Panc1 (cell line): Measurements from ENCODE around the gene SPTBN1. TPM values are rescaled to one million over a fixed set of nuclear protein-coding genes. Genes with fewer than 3 reads are reported as not detected.

Source experiments
- ATAC-seq: fragments of 200-7000 bp; cut with Tn5 transposase; 2 replicates; pipeline ENCODE4 v1.9.1; 2020; ENCODE audit warnings: mild to moderate bottlenecking, moderate library complexity
- BruUV-seq: library from RNA; stranded (reverse); fragments of 400-500 nt; replicated peaks from 2 replicates; lab custom pipeline; 2021; lab: Mats Ljungman, UMichigan
- CTCF ChIA-PET: fragments of 300-600 bp; sonication (Branson Sonifier 250); formaldehyde crosslinking; loops from one replicate; lab custom pipeline; 2022; ENCODE audit warnings: antibody characterized with exemption; lab: Charles Lee
- POLR2A ChIA-PET: fragments of 300-600 bp; sonication (Branson Sonifier 250); formaldehyde crosslinking; loops from one replicate; lab custom pipeline; 2022; ENCODE audit warnings: antibody characterized with exemption; lab: Charles Lee
- DNase-seq: peaks from one replicate; pipeline ENCODE4 v3.0.0-alpha.2; 2010; ENCODE audit warnings: low read depth, low spot score
- H3K27ac ChIP-seq: 2 replicates; pipeline ENCODE4 v1.5.1; 2011; ENCODE audit warnings: mild to moderate bottlenecking, low read length, inconsistent platforms
- H3K27me3 ChIP-seq: fragments of 200-500 bp; sonication (Bioruptor generic); 2 replicates; pipeline ENCODE4 v1.6.0; 2014; ENCODE audit warnings: low read length, inconsistent platforms; ENCODE audit not compliant: control insufficient read depth, insufficient read depth
- H3K36me3 ChIP-seq: fragments of 200-500 bp; sonication (Bioruptor generic); 2 replicates; pipeline ENCODE4 v1.5.1; 2014; ENCODE audit warnings: inconsistent platforms, mild to moderate bottlenecking, low read length, moderate library complexity; ENCODE audit not compliant: control insufficient read depth, insufficient read depth
- H3K4me1 ChIP-seq: 2 replicates; pipeline ENCODE4 v1.5.1; 2011; ENCODE audit warnings: inconsistent platforms, mild to moderate bottlenecking, low read length, moderate library complexity; ENCODE audit not compliant: control insufficient read depth, insufficient read depth
- H3K4me3 ChIP-seq, 2 experiments: 2 replicates each; pipeline ENCODE4 v1.5.1; 2011 to 2012; ENCODE audit warnings: low read depth in 2 of 2, low read length in 2 of 2, mild to moderate bottlenecking in 2 of 2, inconsistent platforms in 1 of 2, moderate library complexity in 1 of 2
- H3K9me3 ChIP-seq: fragments of 200-500 bp; sonication (Bioruptor generic); 2 replicates; pipeline ENCODE4 v1.5.1; 2014; ENCODE audit warnings: low read depth, mild to moderate bottlenecking, inconsistent platforms, low read length, moderate library complexity; ENCODE audit not compliant: control insufficient read depth, insufficient read depth
- POLR2AphosphoS5 ChIP-seq: IDR thresholded peaks from 2 replicates; pipeline ENCODE4 v1.6.1; 2012; ENCODE audit warnings: mild to moderate bottlenecking, low read depth, low read length, moderate library complexity
- SIN3A ChIP-seq: IDR thresholded peaks from 2 replicates; pipeline ENCODE4 v1.6.1; 2012; ENCODE audit warnings: low read depth, mild to moderate bottlenecking, low read length, moderate library complexity, borderline replicate concordance; ENCODE audit not compliant: insufficient read depth
- TCF7L2 ChIP-seq: IDR thresholded peaks from 2 replicates; pipeline ENCODE4 v1.6.1; 2011; ENCODE audit warnings: mild to moderate bottlenecking, low read depth, low read length, inconsistent platforms
- in situ Hi-C: cut with HindIII; loops from 2 replicates; pipeline ENCODE4 v1.10.0; 2016; ENCODE audit warnings: low sequenced_read_pairs, low pct_unique_long_range_greater_than_20kb
- intact Hi-C: fragments of 100-400 bp; cut with micrococcal nuclease; formaldehyde crosslinking; loops from one replicate; pipeline ENCODE4 v1.10.0; 2022; ENCODE audit not compliant: unreplicated experiment
- total RNA-seq: library from RNA; stranded (reverse); gene quantifications from one replicate; pipeline ENCODE4 v1.2.1, GENCODE V29; 2021; ENCODE audit not compliant: unreplicated experiment
- TF ChIP-seq, protein P1 (sequence below): fragments of 450-650 bp; IDR thresholded peaks from 2 replicates; pipeline ENCODE4 v1.5.1; 2017; ENCODE audit warnings: mild to moderate bottlenecking
- TF ChIP-seq, protein P2 (sequence below), 2 experiments: IDR thresholded peaks; 2 replicates each; pipeline ENCODE4 v1.6.1; 2011 to 2012; ENCODE audit warnings: low read depth in 2 of 2, control low read depth in 1 of 2, low read length in 1 of 2, mild to moderate bottlenecking in 1 of 2, moderate library complexity in 1 of 2; ENCODE audit not compliant: insufficient read depth in 1 of 2

SPTBN1 gene
- total RNA-seq, 1 experiment from 2014 or later = 169 TPM

DNA sequence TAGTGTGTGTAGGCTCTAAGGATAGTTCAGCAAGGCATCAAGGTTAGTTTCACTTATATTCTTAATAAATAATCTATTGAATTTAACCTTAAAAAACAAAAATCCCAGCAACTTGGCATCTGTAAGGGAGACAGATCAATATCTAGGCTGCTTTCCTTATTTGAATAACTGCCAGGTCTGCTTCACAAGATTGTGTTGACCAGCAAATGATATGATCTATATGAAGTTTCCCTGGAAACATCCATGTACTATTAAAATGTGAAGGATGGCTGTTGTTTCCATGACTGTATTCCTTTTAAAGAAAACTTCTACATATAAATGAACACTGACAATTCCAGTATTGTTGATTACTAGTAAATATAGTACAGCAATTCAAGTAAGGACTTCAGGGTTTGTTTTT lies 109.4 kb downstream of the SPTBN1 start:
- no TSS peak for BruUV-seq
- DNase-seq = no peak
- Histone ChIP-seq H3K4me3 (no peak overlapping the region), H3K27me3 (no peaks in the 10 kb centered on the region), H3K4me1 (peaks cover 61% of the 10 kb centered on the region), H3K9me3 (no peaks in the 10 kb centered on the region), H3K27ac (no peak overlapping the region), H3K36me3 (no peaks in the 10 kb centered on the region)
- POLR2A ChIA-PET = interaction anchor here (0.6 to 0.7 kb wide), 3 partner anchors 442 to 590 kb away, joined by 3 to 10 read pairs (median 5); no protein-coding TSS in a partner anchor
- TF ChIP-seq TCF7L2 = no peak
- TF ChIP-seq, protein P1, sequence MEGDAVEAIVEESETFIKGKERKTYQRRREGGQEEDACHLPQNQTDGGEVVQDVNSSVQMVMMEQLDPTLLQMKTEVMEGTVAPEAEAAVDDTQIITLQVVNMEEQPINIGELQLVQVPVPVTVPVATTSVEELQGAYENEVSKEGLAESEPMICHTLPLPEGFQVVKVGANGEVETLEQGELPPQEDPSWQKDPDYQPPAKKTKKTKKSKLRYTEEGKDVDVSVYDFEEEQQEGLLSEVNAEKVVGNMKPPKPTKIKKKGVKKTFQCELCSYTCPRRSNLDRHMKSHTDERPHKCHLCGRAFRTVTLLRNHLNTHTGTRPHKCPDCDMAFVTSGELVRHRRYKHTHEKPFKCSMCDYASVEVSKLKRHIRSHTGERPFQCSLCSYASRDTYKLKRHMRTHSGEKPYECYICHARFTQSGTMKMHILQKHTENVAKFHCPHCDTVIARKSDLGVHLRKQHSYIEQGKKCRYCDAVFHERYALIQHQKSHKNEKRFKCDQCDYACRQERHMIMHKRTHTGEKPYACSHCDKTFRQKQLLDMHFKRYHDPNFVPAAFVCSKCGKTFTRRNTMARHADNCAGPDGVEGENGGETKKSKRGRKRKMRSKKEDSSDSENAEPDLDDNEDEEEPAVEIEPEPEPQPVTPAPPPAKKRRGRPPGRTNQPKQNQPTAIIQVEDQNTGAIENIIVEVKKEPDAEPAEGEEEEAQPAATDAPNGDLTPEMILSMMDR = no peak
- no peak for TF ChIP-seq SIN3A
- TF ChIP-seq POLR2AphosphoS5 = no peak
- ATAC-seq = no peak
- CTCF ChIA-PET = interaction anchor here (0.7 kb wide), 1 partner anchor 249 kb away, joined by 4 read pairs; no protein-coding TSS in a partner anchor
- in situ Hi-C loops (no loop called here), intact Hi-C loops (no loop called here)

DNA sequence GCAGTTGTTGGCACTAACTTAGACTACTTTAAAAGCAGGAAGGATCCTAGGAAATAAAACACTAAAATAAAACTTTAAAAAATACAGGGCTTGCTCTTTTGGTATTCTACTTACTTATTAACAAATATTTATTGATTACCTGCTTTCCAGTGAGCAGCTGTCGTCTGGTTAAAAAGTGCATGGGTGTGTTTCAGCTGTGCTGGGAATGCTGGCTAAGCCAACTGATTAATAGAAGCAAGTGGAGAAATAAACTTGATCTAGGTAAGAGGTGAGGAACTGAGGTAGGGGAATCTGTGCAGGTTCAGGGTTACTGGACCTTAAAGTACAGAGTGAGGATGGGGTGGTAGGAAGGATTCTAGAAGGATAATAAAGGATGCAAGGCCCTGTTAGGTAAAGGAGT lies 110.8 kb downstream of the SPTBN1 start:
- no peak for ATAC-seq
- BruUV-seq = no TSS peak

More for the DNA sequence above, 110.8 kb downstream of the SPTBN1 start:
- H3K9me3 ChIP-seq = no peaks in the 10 kb centered on the region
- no peak overlapping the region; the same call in 1 of the 2 replicates for H3K27ac ChIP-seq
- H3K27me3 ChIP-seq = no peaks in the 10 kb centered on the region
- POLR2A ChIA-PET = no interaction called here
- peaks cover 64% of the 10 kb centered on the region for H3K4me1 ChIP-seq
- TF ChIP-seq POLR2AphosphoS5 = no peak
- TF ChIP-seq, protein P2, sequence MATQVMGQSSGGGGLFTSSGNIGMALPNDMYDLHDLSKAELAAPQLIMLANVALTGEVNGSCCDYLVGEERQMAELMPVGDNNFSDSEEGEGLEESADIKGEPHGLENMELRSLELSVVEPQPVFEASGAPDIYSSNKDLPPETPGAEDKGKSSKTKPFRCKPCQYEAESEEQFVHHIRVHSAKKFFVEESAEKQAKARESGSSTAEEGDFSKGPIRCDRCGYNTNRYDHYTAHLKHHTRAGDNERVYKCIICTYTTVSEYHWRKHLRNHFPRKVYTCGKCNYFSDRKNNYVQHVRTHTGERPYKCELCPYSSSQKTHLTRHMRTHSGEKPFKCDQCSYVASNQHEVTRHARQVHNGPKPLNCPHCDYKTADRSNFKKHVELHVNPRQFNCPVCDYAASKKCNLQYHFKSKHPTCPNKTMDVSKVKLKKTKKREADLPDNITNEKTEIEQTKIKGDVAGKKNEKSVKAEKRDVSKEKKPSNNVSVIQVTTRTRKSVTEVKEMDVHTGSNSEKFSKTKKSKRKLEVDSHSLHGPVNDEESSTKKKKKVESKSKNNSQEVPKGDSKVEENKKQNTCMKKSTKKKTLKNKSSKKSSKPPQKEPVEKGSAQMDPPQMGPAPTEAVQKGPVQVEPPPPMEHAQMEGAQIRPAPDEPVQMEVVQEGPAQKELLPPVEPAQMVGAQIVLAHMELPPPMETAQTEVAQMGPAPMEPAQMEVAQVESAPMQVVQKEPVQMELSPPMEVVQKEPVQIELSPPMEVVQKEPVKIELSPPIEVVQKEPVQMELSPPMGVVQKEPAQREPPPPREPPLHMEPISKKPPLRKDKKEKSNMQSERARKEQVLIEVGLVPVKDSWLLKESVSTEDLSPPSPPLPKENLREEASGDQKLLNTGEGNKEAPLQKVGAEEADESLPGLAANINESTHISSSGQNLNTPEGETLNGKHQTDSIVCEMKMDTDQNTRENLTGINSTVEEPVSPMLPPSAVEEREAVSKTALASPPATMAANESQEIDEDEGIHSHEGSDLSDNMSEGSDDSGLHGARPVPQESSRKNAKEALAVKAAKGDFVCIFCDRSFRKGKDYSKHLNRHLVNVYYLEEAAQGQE (IDR thresholded peaks at IDR 0.05; ENCODE audit: insufficient read depth in 1 of 2, low read depth in 2 of 2, low read length in 1 of 2) = no peak
- no peak for TF ChIP-seq SIN3A
- TF ChIP-seq TCF7L2 = no peak
- TF ChIP-seq, protein P1 = no peak
- no peaks in the 10 kb centered on the region for H3K36me3 ChIP-seq
- no peak for DNase-seq
- CTCF ChIA-PET = no interaction called here
- intact Hi-C loops (no loop called here), in situ Hi-C loops (no loop called here)
- no peak overlapping the region for H3K4me3 ChIP-seq
